K562 (cell line): ENCODE data around the gene ASRGL1. TPM values are rescaled to one million over a fixed set of nuclear protein-coding genes. Genes with fewer than 3 reads are reported as not detected.

Experiments
- ATAC-seq: fragments of 200-7000 bp; cut with Tn5 transposase; 3 replicates; pipeline ENCODE4 v1.9.1; 2020; ENCODE audit warnings: moderate library complexity
- BruUV-seq: library from RNA; stranded (reverse); fragments of 400-500 nt; replicated peaks from 2 replicates; lab custom pipeline; 2021; lab: Mats Ljungman, UMichigan
- CTCF ChIA-PET: fragments of 300-600 bp; formaldehyde crosslinking; extraction: SDS; loops from one replicate; lab custom pipeline; 2021; ENCODE audit warnings: low intra/inter-chr PET ratio; lab: Yijun Ruan, JAX
- POLR2A ChIA-PET: fragments of 300-600, 350-650 bp; sonication (Branson Sonifier 250); formaldehyde crosslinking; extraction: SDS; loops from one replicate; lab custom pipeline; 2021; ENCODE audit warnings: antibody characterized with exemption, inconsistent platforms; lab: Yijun Ruan, JAX
- DNase-seq, 4 experiments: peaks; one replicate each; pipeline versions ENCODE4 v3.0.0 to v3.0.0-alpha.2; 2011 to 2018; ENCODE audit warnings: low spot score in 3 of 4, mixed read lengths in 3 of 4; ENCODE audit errors: extremely low read depth in 1 of 4
- FAIRE-seq: peaks from 2 replicates; lab custom pipeline; 2011; peaks lifted over from hg19 to GRCh38; lab: Jason Lieb, UNC
- H2AFZ ChIP-seq: 2 replicates; pipeline ENCODE4 v1.6.0; 2011; ENCODE audit warnings: low read depth, low read length, control low read depth, inconsistent platforms
- H3K27ac ChIP-seq: fragments of 200-600 bp; 3 replicates; pipeline ENCODE4 v1.8.0; 2011; ENCODE audit warnings: low read depth, mild to moderate bottlenecking, control low read depth, inconsistent platforms, low read length, moderate library complexity, mixed read lengths; ENCODE audit errors: extremely low read depth
- H3K27me3 ChIP-seq, 2 experiments: fragments of 300-600 bp in 1 of 2; 2 replicates in 1 of 2; 3 replicates in 1 of 2; pipeline versions ENCODE4 v1.6.0 to v1.8.0; 2011; ENCODE audit warnings: inconsistent platforms in 2 of 2, low read length in 2 of 2, mild to moderate bottlenecking in 1 of 2, mixed read lengths in 1 of 2, moderate library complexity in 1 of 2; ENCODE audit not compliant: control insufficient read depth in 2 of 2, insufficient read depth in 2 of 2
- H3K36me3 ChIP-seq: fragments of 300-600 bp; 3 replicates; pipeline ENCODE4 v1.8.0; 2011; ENCODE audit warnings: mild to moderate bottlenecking, low read length, inconsistent platforms; ENCODE audit not compliant: control insufficient read depth, insufficient read depth
- H3K4me1 ChIP-seq, 2 experiments: fragments of 200-600 bp in 1 of 2; replicated peaks in 1 of 2; 2 replicates in 1 of 2; 3 replicates in 1 of 2; pipeline versions ENCODE4 v1.5.1 to v1.8.0; 2011; ENCODE audit warnings: inconsistent platforms in 2 of 2, low read length in 2 of 2, mild to moderate bottlenecking in 1 of 2, mixed read lengths in 1 of 2, moderate library complexity in 1 of 2; ENCODE audit not compliant: control insufficient read depth in 2 of 2, insufficient read depth in 2 of 2
- H3K4me2 ChIP-seq: 2 replicates; pipeline ENCODE4 v1.6.1; 2011; ENCODE audit warnings: low read length, control low read depth, inconsistent platforms, mixed read lengths; ENCODE audit not compliant: insufficient read depth
- H3K4me3 ChIP-seq: fragments of 200-600 bp; sonication (generic), shearing (Covaris generic); 2 replicates; pipeline ENCODE4 v1.5.1; 2016; ENCODE audit warnings: control low read depth, inconsistent platforms
- H3K79me2 ChIP-seq: fragments of 200-600 bp; 3 replicates; pipeline ENCODE4 v1.8.0; 2011; ENCODE audit warnings: low read length, inconsistent platforms; ENCODE audit not compliant: control insufficient read depth, insufficient read depth
- H3K9ac ChIP-seq, 2 experiments: 2 replicates each; pipeline versions ENCODE4 v1.6.0 to v1.6.1; 2011; ENCODE audit warnings: low read depth in 2 of 2, low read length in 2 of 2, control low read depth in 1 of 2, inconsistent platforms in 1 of 2, mild to moderate bottlenecking in 1 of 2, mixed read lengths in 1 of 2; ENCODE audit not compliant: insufficient read depth in 1 of 2
- H3K9me1 ChIP-seq: one replicate; pipeline ENCODE4 v1.6.0; 2011; ENCODE audit warnings: inconsistent platforms, mild to moderate bottlenecking, low read length, moderate library complexity; ENCODE audit not compliant: control insufficient read depth, insufficient read depth
- H3K9me3 ChIP-seq: replicated peaks from 2 replicates; pipeline ENCODE4 v1.5.1; 2011; ENCODE audit warnings: low read depth, low read length, inconsistent platforms; ENCODE audit not compliant: control insufficient read depth, insufficient read depth
- H4K20me1 ChIP-seq: replicated peaks from 2 replicates; pipeline ENCODE4 v1.6.1; 2011; ENCODE audit warnings: low read length, inconsistent platforms, mixed read lengths; ENCODE audit not compliant: control insufficient read depth, insufficient read depth
- CAMTA2 ChIP-seq: fragments of 250-450 bp; sonication (Bioruptor Pico); conservative IDR thresholded peaks from 2 replicates; pipeline ENCODE4 v1.5.1; 2022
- CTCF ChIP-seq, 3 experiments: IDR thresholded peaks in 2 of 3; conservative IDR thresholded peaks in 1 of 3; 2 replicates each; pipeline ENCODE4 v1.5.1; 2011 to 2012; ENCODE audit warnings: low read length in 3 of 3, mild to moderate bottlenecking in 3 of 3, control low read depth in 2 of 3, improper control_type of control experiment in 1 of 3, inconsistent platforms in 1 of 3, low read depth in 1 of 3, mixed read lengths in 1 of 3, moderate library complexity in 1 of 3; ENCODE audit not compliant: insufficient read depth in 2 of 3
- KDM4B ChIP-seq, 2 experiments: fragments of 450-650 bp in 1 of 2; sonication (generic) in 1 of 2; IDR thresholded peaks; 2 replicates each; pipeline ENCODE4 v1.6.1; 2016 to 2017; ENCODE audit warnings: borderline replicate concordance in 2 of 2, antibody characterized with exemption in 1 of 2, low read depth in 1 of 2, mild to moderate bottlenecking in 1 of 2
- NR1H2 ChIP-seq: sonication (generic); formaldehyde crosslinking; IDR thresholded peaks from 2 replicates; pipeline ENCODE4 v1.4.0; 2020; ENCODE audit warnings: mild to moderate bottlenecking, missing genetic modification reagents
- SIN3B ChIP-seq: fragments of 450-650 bp; IDR thresholded peaks from 2 replicates; pipeline ENCODE4 v1.6.1; 2017; ENCODE audit warnings: low read depth, mild to moderate bottlenecking, moderate library complexity
- ZNF232 ChIP-seq: sonication (generic); formaldehyde crosslinking; IDR thresholded peaks from 2 replicates; pipeline ENCODE4 v1.8.0; 2022; ENCODE audit warnings: mild to moderate bottlenecking, missing genetic modification reagents
- ZNF444 ChIP-seq: fragments of 250-450 bp; sonication (Bioruptor Pico); IDR thresholded peaks from 2 replicates; pipeline ENCODE4 v1.4.0; 2020; ENCODE audit warnings: mild to moderate bottlenecking, moderate library complexity
- ZNF717 ChIP-seq: fragments of 250-450 bp; sonication (Bioruptor Pico); IDR thresholded peaks from 2 replicates; pipeline ENCODE4 v1.5.0; 2021
- WGBS: fragments of 100-300 bp; shearing (Covaris generic); methylation state at CpG from one replicate; pipeline ENCODE4 v1.1.6; 2016; ENCODE audit warnings: low coverage, mixed read lengths; ENCODE audit not compliant: insufficient coverage; ENCODE audit errors: missing lambda C conversion rate; 5-methylcytosine and 5-hydroxymethylcytosine counted together
- in situ Hi-C: fragments of 300-500 bp; cut with MboI; formaldehyde crosslinking; loops from 4 replicates; pipeline ENCODE4 v1.15.0; 2018; ENCODE audit warnings: inconsistent platforms, mixed read lengths
- intact Hi-C: fragments of 100-400 bp; cut with micrococcal nuclease; formaldehyde crosslinking; loops from 2 replicates; pipeline ENCODE4 v1.14.2; 2022
- polyA plus RNA-seq, 8 experiments: library from polyadenylated mRNA; depleted of rRNA in 4 of 8; stranded (reverse) in 5 of 8; unstranded in 3 of 8; fragments of >200 nt; fragmentation: Nextera tagmentation in 2 of 8; fragmentation: Illumina TruSeq in 1 of 8; extraction: Ambion mirVana in 2 of 8; extraction: Trizol in 1 of 8; gene quantifications; 2 replicates each; pipeline versions ENCODE4 v1.2.1 to v1.2.3, GENCODE V29; 2011 to 2014; ENCODE audit warnings: inconsistent platforms in 1 of 8, missing spikeins in 1 of 8
- total RNA-seq, 7 experiments: library from RNA; depleted of rRNA in 6 of 7; stranded (reverse); fragments of >200 nt in 6 of 7; fragmentation: Illumina TruSeq in 2 of 7; extraction: Trizol in 2 of 7; gene quantifications; 2 replicates each; pipeline versions ENCODE4 v1.2.1 to v1.2.3, GENCODE V29; 2011 to 2021; ENCODE audit warnings: low replicate concordance in 1 of 7
- TF ChIP-seq, protein P1 (sequence below): fragments of 250-450 bp; sonication (Bioruptor Pico); IDR thresholded peaks from 2 replicates; pipeline ENCODE4 v1.4.0; 2020; ENCODE audit warnings: mild to moderate bottlenecking, moderate library complexity

The ASRGL1 gene
- total and polyA plus RNA-seq, 9 of the 15 experiments (the other 6 are each of a cell fraction or from before 2014, with no cell fraction given): 3.1 to 23.0 (median 11.2) TPM

GRCh38 chr11:62352355-62353336 lies 15.4 kb downstream of the ASRGL1 start:
- DNase-seq (no peak), FAIRE-seq (no peak), ATAC-seq (no peak)
- POLR2A ChIA-PET: no interaction called here
- Histone ChIP-seq H3K9ac (no peak overlapping the region), H3K36me3 (peaks cover 5% of the 10 kb centered on the region; the same call in 1 of the 3 replicates), H3K9me1 (no peaks in the 10 kb centered on the region), H3K27ac (no peak overlapping the region), H2AFZ (no peak overlapping the region), H3K9me3 (no peaks in the 10 kb centered on the region), H3K4me2 (no peak overlapping the region), H3K4me1 (peaks cover 2 to 6% of the 10 kb centered on the region in 2 experiments; a peak in 1 of 5 replicates), H3K4me3 (no peak overlapping the region), H3K79me2 (no peaks in the 10 kb centered on the region), H4K20me1 (no peaks in the 10 kb centered on the region), H3K27me3 (no peaks in the 10 kb centered on the region)
- 82% methylated on average over 9 of the region's 9 CpGs for WGBS
- TF ChIP-seq ZNF444 (CRISPR knock-in tag): no peak
- TF ChIP-seq ZNF232 (CRISPR knock-in tag): no peak
- TF ChIP-seq KDM4B (IDR thresholded peaks at IDR 0.05; ENCODE audit: borderline replicate concordance in 2 of 2, low read depth in 1 of 2): no peak
- no peak for TF ChIP-seq SIN3B
- TF ChIP-seq, protein P1, sequence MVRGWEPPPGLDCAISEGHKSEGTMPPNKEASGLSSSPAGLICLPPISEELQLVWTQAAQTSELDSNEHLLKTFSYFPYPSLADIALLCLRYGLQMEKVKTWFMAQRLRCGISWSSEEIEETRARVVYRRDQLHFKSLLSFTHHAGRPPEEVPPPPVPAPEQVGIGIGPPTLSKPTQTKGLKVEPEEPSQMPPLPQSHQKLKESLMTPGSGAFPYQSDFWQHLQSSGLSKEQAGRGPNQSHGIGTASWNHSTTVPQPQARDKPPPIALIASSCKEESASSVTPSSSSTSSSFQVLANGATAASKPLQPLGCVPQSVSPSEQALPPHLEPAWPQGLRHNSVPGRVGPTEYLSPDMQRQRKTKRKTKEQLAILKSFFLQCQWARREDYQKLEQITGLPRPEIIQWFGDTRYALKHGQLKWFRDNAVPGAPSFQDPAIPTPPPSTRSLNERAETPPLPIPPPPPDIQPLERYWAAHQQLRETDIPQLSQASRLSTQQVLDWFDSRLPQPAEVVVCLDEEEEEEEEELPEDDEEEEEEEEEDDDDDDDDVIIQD (CRISPR knock-in tag): no peak
- TF ChIP-seq CTCF (IDR thresholded peaks at IDR 0.05 in 2 of 3, conservative IDR thresholded peaks at IDR 0.05 in 1 of 3; ENCODE audit: insufficient read depth in 2 of 3, low read depth in 1 of 3, low read length in 3 of 3): no peak
- no peak for TF ChIP-seq CAMTA2 (CRISPR knock-in tag)
- TF ChIP-seq ZNF717 (CRISPR knock-in tag): no peak
- TF ChIP-seq NR1H2 (CRISPR knock-in tag): no peak
- in situ Hi-C loops: no loop called here
- intact Hi-C loops: no loop called here
- CTCF ChIA-PET: no interaction called here
- BruUV-seq: no TSS peak
